HG02981 (cell line): Measurements from ENCODE around the gene PKIB.
"Not testable (repeated sequence)": the region's sequence is repeated elsewhere in the genome, so short reads cannot be mapped to it uniquely, and the experiment has no call there.

ENCODE experiments used
- ATAC-seq: cut with Tn5 transposase; IDR thresholded peaks from one replicate; pipeline ENCODE4 v1.9.1; 2021; ENCODE audit warnings: mild to moderate bottlenecking, moderate library complexity; ENCODE audit not compliant: unreplicated experiment

PKIB gene

GRCh38 chr6:122620428-122620827 is 10.2 kb downstream of the PKIB start:
- no peak for ATAC-seq

DNA sequence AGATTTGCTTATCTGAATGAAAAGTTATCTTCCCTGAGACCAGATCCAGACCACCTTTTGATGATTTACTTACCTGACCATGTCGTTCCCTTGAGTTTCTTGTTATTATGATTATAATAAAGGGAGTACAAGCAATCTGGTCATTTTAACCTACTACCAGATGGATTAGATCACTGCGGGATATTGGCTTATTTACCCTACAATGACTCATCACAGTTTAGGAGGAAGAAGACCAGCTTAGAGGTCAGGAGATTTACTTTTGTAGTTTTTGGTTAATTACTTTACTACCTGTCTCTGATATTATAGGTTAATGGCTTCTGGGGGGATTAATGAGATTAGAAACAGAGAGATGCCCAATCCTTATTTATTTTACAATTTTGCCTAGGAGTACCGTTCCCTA is 10.7 kb downstream of the PKIB start:
- no peak for ATAC-seq

GRCh38 chr6:122621638-122622037 is 11.4 kb downstream of the PKIB start:
- no peak for ATAC-seq

DNA sequence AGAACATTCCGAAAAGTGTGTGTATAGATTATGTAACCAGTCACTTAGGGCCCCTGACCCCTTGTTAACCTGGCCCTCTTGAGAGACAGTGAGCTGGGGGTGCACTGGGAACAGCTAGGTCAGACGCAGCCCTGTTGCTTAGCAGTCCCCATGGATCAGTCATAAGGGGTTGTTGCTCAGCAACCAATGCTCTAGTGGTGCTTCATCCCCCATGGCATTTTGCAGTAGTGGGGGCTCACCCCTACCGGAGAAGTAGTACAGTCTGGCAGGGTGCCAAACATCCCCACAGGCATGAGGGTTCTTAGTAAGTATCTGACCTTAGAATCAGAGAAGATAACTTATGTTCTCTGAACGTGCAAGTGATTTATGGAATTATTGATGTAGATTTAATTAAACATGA is 12.3 kb downstream of the PKIB start:
- no peak for ATAC-seq

- no peak for ATAC-seq
Observed at GRCh38 chr6:122623279-122623678, 13.1 kb downstream of the PKIB start.

DNA sequence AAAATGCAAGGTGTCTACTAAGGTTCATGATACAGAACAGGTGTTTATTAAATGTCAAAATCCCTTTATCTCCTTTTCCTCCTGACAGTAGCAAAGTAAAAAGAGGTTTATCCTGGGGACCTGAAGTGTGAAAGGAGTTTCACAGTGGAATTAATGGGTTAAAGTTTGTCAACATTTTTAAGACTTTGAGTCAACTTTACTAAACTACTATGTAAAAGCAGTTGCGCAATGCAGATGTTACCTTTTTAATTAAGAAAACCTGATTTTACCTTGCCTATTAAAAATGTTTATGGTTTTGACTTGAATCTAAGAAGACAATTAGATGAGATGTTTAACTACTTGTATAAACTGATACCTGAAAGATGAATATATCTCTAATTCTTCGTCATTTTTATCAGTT is 14.6 kb downstream of the PKIB start:
- ATAC-seq = no peak

GRCh38 chr6:122628714-122629113 is 18.5 kb downstream of the PKIB start:
- no peak for ATAC-seq

- no peak for ATAC-seq
Observed at GRCh38 chr6:122631571-122632249, 21.5 kb downstream of the PKIB start.

DNA sequence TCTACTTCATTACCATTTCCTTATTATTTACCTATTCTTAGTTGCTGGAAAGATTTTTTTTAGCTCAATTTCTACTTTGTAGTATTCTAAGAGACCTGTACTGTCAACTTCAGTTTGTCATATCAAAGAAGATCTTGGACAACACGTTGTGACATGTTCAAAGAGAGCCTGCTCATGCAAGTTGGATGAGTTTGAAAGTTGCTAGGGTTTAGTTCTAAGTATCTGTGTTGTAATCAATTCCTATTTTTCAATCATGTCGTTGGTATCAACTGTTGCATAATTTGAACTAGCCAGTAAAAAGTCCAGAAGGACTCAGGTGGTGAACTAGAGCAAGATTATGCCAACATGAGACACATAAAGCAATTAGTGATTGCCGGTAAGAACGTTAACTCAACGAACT is 30.2 kb downstream of the PKIB start:
- ATAC-seq = no peak

- ATAC-seq = no peak
Observed at GRCh38 chr6:122641819-122642218, 31.6 kb downstream of the PKIB start.

DNA sequence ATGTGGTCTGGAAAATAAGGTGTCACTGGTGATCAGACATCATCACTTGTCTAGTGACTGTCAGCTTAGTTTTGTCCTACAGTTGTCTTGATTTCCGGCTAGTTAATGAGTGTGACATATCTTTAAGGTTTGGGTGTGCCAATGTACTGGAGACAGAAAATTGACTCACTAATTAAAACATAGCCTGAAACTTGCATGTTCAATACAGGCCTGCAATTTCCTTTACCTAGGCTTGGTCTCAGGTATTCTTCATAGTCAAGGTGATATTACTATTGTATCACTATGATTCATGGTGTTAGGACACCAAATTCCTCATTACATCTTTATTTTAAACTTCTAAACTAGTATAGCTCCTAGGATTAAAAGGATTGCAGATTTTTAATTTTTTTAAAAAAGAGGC is 32.4 kb downstream of the PKIB start:
- ATAC-seq = not testable (repeated sequence)

DNA sequence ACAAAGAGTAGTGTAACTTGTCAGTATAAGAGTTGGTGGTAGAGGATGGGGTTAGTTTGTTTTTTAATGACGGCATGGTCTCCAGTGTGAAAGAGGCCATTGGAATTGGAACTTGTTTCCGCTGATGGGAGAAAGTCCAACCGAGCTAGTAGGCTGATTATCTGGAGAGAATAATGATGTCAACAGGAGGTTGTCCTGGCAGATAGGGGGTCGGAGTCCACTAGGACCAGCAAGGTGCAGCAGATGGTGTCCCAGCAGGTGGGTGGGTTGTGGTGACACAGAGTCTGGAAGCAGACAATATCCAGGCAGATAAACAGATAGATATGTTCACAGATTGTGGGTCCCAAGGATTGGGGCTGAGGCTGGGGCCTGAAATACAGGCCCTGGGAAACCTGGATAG is 35.1 kb downstream of the PKIB start:
- no peak for ATAC-seq

DNA sequence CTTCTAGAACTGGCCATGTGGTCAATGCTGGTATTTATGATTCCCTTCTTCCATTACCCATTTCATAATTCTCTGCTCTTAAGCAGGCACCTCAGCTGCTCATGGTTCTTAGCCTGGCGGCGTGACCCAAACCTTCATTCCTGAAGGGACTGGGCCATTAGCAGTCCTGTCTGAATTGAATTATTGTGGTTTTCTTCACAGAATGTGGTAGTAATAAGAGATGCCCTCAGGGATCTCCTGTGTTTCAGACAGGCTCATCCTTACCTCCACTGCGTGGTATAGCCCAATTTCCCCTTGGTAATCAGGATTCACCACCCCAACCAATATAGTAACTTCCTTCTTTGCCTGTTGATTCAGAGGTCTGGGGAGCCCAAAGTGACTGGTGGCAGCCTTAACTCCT is 37.6 kb downstream of the PKIB start:
- ATAC-seq = no peak

- no peak for ATAC-seq
Observed at GRCh38 chr6:122648726-122649125, 38.5 kb downstream of the PKIB start.

DNA sequence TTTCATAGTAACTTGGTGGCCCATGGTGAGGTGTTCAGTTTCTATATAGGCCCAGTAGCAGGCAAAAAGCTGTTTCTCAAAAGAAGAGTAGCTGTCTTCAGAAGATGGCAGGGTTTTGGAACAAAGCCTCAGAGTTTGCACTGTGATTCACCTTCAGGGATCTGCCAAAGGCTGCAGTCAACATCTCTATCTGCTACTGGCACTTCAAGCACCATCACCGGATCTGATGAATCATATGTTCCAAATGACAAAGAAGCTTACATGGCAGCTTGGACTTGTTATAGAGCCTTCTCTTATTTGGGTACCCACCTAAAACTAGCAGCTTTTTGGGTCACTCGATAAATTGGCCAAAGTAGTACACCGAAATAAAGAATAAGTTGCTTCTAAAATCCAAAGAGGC is 39.5 kb downstream of the PKIB start:
- ATAC-seq = no peak

DNA sequence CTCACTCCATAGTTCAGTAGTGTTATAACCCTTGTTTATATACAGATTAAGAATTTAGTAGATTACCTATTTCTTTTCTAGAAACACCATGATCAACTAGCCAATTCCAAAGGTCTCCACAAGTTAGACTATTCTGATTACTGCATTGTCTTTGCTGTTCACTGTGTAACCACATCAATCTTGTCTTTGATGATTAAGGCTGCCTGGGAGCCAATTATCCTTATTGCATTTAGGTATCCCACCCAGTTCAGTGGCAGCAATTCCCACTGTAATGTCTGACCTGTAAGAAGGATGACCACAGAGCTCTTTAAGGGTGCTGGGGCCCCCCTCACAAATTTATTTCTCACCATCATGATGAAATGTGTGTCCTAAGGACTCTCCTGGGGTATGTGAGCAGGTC is 40.2 kb downstream of the PKIB start:
- no peak for ATAC-seq

DNA sequence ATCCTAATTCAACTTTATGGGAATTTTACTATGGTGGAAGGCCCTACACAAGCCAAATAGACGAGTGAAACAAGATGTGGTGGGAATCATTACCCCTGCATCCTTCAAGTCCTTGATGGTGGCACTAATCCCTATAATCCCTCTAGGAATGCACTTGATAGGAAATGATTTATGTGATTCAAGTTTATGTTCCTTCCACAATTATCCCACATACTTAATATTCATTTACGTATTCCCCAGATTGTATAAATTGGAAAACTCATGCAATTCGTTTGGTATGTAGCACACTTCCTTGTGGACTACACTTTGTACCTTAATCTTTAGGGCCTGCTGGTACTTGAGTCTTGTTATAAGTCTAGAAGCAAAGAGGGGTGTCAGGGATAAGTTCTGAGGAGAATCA is 40.8 kb downstream of the PKIB start:
- ATAC-seq = no peak

- no peak for ATAC-seq
Observed at GRCh38 chr6:122651604-122652003, 41.4 kb downstream of the PKIB start.

DNA sequence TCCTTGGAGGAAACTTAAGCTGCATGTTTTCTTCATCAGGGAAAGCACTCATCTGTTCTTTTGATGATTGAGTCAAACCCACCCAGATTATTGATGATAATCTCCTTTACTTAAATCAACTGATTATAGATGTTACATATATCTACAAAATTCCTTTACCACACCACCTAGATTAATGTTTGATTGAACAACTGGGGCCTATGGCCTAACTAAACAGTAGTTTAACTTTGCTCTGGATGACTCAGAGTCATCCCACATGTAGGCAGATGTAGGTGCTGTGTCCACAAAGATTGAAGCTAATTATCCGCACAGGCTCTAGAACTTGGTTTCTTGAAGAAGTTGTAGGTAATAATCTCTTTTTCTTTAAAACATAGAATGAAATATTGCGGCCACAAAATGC is 42.2 kb downstream of the PKIB start:
- no peak for ATAC-seq

DNA sequence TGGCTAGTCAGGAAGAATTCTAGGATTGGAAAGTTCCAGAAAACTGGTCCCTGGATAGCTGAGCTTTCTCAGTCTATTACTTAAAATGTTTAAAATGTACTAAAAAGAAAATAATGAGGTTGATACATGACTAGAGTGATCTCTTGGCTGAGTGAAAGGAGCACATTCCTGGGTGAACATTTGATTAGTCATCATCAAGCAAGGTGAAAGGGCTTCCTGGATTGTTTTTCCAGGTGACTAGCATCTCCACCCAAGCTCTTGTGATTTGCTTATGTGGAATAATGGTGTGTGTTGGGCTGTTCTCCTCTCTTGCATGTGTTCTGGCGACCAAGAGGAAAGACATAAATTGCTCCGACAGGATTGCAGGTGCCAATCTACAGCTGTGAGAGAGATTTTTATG is 42.9 kb downstream of the PKIB start:
- ATAC-seq = no peak

GRCh38 chr6:122654012-122654411 is 43.8 kb downstream of the PKIB start:
- ATAC-seq = no peak

DNA sequence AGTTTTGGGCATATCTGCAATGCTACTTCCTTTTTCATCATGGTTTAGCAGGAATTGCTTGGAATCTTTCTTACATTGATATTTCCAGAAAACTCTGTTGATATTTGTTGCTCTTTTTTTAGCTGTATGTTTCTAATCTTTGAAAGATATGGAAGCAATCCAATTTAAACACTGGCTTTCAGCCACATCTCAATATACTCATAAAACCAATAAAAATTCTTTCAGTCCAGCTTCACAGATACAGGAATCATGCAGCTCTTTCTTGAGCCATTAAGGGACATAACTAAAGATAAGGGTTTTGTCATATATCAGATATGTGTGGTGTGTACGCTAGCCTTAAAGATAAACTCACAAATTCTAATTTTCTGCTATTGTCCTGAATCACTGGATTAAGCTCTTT is 47.4 kb downstream of the PKIB start:
- no peak for ATAC-seq

DNA sequence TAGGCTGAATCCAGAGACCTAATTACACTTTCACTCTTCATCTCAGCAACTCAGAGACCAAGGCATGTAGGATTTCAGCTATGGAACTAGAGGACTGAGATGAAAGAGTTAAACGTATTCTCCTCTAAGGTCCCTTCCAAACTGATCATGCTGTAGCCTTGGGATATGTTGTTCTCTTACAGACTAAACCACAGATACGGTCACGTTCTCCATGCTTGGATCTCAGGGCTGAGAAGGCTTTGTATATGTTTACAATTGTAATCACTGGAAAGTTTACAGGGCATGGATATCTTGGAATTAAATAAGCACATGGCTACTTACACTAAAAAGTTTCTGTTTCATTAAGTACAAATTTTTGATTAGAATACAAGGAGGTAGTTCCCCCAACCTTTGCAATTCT is 50.1 kb downstream of the PKIB start:
- ATAC-seq = no peak
